ENCODE measurements around the gene IGSF21.
"Not testable (repeated sequence)": the region's sequence is repeated elsewhere in the genome, so short reads cannot be mapped to it uniquely, and the experiment has no call there.

IGSF21 gene

DNA sequence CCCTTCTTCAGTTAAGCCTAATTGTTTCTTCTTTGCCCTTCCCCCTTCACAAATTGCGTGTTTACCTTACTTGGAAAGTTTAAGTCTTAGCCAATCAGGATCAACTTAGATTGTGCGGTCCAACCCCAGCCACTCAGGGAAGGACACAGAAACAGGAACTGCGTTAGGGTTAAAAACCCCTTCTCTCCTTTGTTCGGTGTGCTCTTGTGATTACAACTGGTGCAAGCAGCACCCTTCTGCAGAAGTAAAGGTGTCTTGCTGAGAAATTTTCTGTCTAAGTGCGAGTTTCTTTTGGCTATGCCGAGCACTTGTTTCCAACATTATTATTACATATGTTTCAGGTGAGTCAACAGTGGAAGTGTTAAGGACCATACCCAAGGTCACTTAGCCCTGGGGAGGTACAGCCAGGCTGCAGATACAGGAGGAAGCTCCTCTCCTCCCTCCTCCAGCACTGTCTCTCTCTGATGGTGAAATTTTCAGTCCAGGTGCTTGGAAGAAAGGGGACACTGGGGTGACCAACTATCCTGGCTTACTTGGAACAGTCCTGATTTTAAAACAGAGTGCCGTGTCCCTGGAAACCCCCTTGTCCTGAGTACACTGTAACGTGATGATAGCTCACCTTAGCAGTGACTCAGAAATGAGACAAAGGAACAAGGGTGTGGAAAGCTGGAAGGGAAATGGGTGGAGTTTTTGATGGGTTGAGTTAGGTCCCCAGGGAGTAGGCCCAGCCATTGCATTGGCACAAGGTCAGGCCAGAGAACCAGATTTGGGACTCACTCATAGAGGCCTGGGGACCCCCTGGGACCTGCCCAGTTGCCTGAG lies 304.4 kb downstream of the IGSF21 start:
- no peak for DNase-seq

- DNase-seq, result no peak
These were observed 305.3 kb downstream of the IGSF21 start for GRCh38 chr1:18412882-18413353.

DNA sequence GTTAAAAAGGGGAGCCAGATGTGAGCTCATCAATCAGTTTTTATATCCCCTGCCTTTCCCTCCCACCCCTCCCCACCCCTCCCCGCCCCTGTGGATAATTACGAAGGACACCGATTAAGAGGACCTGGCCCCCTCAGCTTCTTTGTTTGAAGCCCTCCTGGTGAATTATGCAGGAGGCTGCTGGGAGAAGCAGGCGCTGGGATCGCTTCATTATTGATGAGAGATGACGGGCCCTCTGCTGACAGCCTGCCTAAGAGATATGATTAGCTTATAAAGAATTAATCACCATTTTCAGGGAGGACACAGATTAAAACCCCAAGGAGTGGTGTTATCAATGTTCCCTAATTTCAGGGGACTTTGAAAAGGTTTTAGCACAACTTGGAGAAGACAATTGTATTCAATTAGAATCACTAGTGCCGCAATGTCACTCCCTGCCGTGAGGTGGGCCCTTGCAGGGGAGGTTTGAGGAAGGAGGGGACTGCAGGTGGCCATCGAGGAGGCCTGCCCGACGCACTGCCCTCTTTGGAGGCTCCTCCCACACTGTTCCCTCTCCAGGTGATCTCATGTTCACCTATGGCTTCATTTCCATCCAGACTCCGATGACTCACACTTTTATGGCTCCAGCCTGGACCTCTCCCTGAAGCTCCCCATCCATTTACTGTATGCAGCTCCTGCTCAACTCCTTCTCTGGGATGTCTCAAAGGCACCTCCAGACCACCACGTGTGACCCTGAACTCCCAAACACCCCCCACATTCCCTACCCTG lies 306.1 kb downstream of the IGSF21 start:
- DNase-seq, result no peak

GRCh38 chr1:18414321-18414720 lies 306.7 kb downstream of the IGSF21 start:
- DNase-seq, result no peak

DNA sequence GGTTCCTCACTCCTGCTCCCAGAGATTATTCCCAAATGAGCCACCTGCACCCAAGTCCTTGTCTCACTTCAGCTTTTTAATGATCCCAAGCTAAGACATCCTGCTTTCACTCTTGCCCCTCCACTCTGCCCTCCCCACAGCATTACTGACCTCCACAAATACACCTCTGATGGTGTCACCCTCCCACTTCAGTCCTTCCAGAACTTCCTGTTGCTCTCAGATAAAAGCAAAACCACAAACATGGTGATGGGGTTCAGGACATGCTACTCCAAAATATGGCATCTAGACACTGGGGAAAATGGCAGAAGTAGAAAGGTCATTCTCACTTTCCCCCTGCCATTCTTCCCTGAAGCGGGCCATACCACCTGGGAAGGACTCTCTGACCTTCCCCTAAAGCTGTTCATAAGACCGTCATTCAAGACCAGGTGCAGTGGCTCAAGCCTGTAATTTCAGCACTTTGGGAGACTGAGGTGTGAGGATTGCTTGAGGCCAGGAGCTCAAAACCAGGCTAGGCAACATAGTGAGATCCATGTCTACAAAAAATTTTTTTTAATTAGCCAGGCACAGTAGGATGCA lies 307.4 kb downstream of the IGSF21 start:
- no peak for DNase-seq

- DNase-seq, result no peak
These were observed 307.9 kb downstream of the IGSF21 start for GRCh38 chr1:18415448-18416027.

DNA sequence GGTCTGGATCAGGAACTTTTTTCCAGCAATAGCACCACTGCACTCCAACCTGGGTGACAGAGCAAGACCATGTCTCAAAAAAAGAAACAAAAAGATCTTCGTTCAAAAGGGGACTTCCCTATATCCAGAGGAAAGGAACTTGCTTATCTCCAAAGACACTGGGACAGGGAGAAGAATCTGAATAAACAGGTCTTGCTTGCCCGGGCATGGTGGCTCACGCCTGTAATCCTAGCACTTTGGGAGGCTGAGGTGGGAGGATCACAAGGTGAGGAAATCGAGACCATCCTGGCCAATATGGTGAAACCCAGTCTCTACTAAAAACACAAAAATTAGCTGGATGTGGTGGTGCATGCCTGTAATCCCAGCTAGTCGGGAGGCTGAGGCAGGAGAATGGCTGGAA lies 308.5 kb downstream of the IGSF21 start:
- DNase-seq, result not testable (repeated sequence)

- no peak for DNase-seq
These were observed 310.0 kb downstream of the IGSF21 start for GRCh38 chr1:18417316-18418269.

DNA sequence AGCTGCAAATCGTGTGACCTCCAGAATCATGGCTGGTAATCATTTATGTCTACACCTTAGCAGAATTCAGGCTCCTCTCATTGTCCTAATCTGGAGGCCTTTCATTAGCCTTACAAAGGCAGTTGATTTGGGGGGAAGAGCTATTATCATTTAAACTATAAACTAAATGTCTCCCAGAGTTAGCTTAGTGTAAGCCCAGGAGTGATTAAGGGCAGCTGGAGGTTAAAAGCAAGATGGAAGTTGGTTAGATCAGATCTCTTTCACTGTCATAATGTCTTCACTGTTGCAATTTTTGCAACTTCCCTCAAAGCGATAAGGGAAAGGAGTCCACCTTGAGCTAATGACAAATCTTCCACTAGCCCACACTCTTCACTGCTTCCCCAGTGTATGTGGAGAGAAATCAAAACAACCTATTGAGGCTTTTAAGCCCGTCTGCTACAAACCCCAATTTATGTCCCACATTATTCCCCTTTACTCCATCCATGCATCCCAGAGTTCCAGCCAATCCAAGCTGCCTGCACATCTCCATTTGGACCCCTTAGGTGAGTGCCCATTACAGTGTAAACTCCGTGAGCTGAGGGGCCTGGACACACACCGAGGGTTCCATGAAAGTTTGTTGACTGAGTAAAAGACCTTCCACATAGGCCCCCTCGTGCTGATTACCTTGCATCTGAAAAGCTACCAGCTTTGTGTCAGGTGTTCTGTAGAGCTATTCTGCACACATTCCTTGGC lies 311.7 kb downstream of the IGSF21 start:
- DNase-seq, result no peak

- no peak for DNase-seq
These were observed 312.2 kb downstream of the IGSF21 start for GRCh38 chr1:18419845-18420184.

- no peak for DNase-seq
These were observed 314.6 kb downstream of the IGSF21 start for GRCh38 chr1:18422076-18422777.

GRCh38 chr1:18422954-18423353 lies 315.4 kb downstream of the IGSF21 start:
- DNase-seq, result no peak

- no peak for DNase-seq
These were observed 319.0 kb downstream of the IGSF21 start for GRCh38 chr1:18426580-18426979.

Data from NCI-H446 treated with DMSO at 0.1 percent for 48 hours (cell line).